HUES6 (cell line): ENCODE data around the gene TMEM151B.

Source experiments
- H3K27ac ChIP-seq: 2 replicates; pipeline ENCODE4 v1.7.0; 2013; ENCODE audit warnings: low read depth, mild to moderate bottlenecking, low read length, inconsistent platforms
- H3K27me3 ChIP-seq: 2 replicates; pipeline ENCODE4 v1.6.1; 2013; ENCODE audit warnings: low read length; ENCODE audit not compliant: control insufficient read depth, insufficient read depth
- H3K36me3 ChIP-seq: 2 replicates; pipeline ENCODE4 v1.6.1; 2013; ENCODE audit warnings: low read length; ENCODE audit not compliant: control insufficient read depth, insufficient read depth
- H3K4me1 ChIP-seq: 2 replicates; pipeline ENCODE4 v1.6.1; 2013; ENCODE audit warnings: low read length; ENCODE audit not compliant: control insufficient read depth, insufficient read depth
- H3K4me3 ChIP-seq: 2 replicates; pipeline ENCODE4 v1.5.1; 2013; ENCODE audit warnings: low read depth, low read length
- H3K9ac ChIP-seq: one replicate; pipeline ENCODE4 v1.6.1; 2013; ENCODE audit warnings: mild to moderate bottlenecking, low read length
- H3K9me3 ChIP-seq: 2 replicates; pipeline ENCODE4 v1.6.1; 2013; ENCODE audit warnings: low read depth, low read length; ENCODE audit not compliant: control insufficient read depth, insufficient read depth

The TMEM151B gene

DNA sequence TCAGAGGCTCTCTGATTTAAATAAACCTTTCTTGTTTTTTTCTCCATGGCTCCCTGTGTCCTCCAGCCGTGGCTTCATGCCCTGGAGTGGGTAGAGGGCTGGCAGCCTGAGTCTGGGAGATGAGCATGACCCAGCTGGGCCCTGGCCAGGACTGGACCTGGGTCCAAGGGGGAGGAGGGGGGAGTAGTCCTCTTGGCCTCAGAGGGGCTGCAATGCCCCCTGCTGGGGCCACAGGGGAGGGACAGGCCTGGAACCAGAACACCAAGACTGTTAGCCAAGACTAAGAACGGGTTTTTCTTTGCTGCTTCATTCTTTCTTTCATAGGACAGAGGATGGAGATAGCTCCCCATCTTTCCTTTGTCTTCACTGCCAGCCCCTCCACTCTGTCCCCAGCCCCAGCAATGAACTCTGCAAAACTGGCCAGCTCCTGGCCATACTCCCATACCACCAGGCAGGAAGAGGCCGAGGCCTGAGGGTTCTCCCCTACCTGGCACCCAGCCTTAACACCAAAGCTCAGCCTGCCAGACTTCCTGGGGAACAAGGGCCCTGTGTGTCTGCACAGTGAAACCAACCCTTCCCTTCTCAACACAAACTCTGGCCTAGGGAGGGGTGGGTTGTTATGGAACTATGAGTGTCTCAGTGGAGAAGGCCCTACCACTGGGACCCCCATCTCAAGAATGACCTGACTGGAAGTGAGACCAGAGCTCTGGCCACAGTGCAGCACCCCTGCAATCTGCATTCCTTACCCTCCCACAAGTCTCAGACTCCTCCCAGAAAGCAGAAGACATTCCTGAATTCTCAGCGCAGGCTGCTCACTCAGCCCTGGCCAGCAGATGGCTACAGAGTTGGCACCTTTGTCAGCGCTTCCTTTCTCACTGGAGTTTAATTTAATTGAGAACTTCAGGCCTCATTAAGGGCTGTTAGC, 35.9 kb upstream of the TMEM151B start:
- peak overlapping the region; percentile 40 for H3K9ac ChIP-seq
- H3K27ac ChIP-seq: no peak overlapping the region; the same call in 1 of the 2 replicates
- H3K4me1 ChIP-seq: peaks cover 32% of the 10 kb centered on the region
- no peaks in the 10 kb centered on the region; the same call in 1 of the 2 replicates for H3K27me3 ChIP-seq
- H3K9me3 ChIP-seq: no peaks in the 10 kb centered on the region
- peaks cover 52% of the 10 kb centered on the region for H3K36me3 ChIP-seq
- H3K4me3 ChIP-seq: 0 out of 2 replicates have a peak overlapping the region, but pooled peaks have one; percentile 8

DNA sequence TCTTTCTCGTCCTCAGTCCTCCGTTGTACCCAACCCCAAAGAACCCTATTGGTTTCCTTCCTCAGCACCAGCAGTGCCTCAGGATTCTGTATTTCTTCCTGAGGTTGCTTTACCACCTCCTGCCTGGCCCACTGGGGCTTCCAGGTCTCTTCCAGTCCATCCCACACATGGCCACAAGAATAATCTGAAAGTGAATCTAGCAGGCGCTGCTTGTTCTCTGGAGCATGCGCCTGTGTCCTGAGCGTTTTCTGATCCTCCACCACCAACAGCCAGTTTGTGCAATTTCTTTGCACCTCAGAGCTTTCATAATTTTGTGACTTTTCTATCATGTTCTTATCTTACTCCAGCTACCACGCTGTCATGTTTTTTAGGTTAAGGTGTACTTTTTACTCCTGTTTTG, 35.0 kb upstream of the TMEM151B start:
- Histone ChIP-seq H3K4me3 (no peak overlapping the region), H3K27me3 (no peaks in the 10 kb centered on the region; the same call in 1 of the 2 replicates), H3K9me3 (no peaks in the 10 kb centered on the region), H3K4me1 (peaks cover 32% of the 10 kb centered on the region), H3K9ac (no peak overlapping the region), H3K36me3 (peaks cover 43% of the 10 kb centered on the region), H3K27ac (no peak overlapping the region)

DNA sequence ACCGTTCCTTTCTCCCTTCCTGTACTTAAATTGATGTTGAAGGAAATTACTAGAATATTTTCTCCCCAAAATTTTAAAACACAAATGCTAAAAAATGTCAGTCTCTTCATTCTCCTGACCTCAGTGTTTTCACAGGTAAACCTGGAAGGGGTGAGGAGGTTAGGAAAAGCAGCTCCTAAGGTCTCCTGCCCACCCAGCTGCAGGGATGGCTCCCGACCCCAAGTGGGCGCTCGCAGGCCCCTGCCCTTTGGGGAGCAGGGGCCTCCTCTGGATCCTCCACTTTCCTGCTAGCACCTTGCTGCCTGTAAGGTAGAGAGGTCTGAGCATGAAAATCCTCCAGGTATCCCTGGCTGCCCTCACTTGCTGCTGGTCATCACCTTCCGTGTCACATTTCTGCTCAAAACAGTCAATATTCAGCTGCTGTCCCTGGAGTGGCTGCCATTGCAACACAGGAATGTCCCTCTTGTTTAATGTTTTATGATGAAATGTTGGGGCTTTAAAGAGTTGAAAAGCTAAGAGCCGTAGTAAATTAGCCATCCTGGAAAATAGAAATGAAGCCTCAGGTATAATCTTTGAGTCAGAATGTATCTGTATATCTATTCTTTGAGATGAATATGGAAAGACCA, 34.2 kb upstream of the TMEM151B start:
- no peak overlapping the region for H3K27ac ChIP-seq
- no peak overlapping the region for H3K4me3 ChIP-seq
- H3K9me3 ChIP-seq: no peaks in the 10 kb centered on the region
- H3K9ac ChIP-seq: no peak overlapping the region
- no peaks in the 10 kb centered on the region; the same call in 1 of the 2 replicates for H3K27me3 ChIP-seq
- H3K36me3 ChIP-seq: peaks cover 36% of the 10 kb centered on the region
- peaks cover 32% of the 10 kb centered on the region for H3K4me1 ChIP-seq

DNA sequence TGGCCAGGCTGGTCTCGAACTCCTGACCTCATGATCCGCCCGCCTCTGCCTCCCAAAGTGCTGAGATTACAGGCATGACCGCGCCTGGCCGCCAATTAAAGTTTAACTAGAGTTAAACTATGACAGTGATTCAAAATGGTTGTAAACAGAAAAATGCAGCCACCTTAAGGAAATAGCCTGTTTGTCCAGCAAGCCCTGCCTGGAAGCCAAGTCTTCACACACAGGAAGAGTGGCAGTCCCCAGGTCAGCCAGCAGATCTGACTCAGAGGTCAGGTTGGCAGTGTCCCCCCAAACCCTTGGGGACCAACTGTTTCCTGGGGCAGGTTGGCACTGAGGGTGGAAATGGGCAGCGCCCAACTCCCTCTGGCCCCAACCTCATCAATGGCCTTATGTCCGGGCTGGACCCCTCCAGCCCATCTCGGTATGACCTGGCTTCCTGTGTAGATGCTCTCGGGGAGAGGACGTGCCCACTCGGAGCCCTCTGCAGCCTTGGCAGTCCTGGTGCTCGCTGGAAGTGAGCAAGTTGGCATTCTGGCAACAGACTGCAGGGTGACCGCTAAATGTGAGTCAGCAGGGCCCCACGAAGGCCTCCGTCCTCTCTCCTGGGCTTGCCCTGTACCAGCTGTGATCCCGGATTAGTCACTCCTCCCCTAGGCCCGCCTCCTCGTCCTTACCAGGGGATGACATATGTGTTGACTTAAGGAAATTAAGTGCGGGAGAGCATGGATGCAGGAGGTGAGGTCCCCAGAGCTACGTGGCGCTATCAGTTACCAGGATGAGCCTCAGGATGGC, 33.0 kb upstream of the TMEM151B start:
- Histone ChIP-seq H3K4me3 (peak overlapping the region; percentile 69), H3K4me1 (peaks cover 32% of the 10 kb centered on the region)

DNA sequence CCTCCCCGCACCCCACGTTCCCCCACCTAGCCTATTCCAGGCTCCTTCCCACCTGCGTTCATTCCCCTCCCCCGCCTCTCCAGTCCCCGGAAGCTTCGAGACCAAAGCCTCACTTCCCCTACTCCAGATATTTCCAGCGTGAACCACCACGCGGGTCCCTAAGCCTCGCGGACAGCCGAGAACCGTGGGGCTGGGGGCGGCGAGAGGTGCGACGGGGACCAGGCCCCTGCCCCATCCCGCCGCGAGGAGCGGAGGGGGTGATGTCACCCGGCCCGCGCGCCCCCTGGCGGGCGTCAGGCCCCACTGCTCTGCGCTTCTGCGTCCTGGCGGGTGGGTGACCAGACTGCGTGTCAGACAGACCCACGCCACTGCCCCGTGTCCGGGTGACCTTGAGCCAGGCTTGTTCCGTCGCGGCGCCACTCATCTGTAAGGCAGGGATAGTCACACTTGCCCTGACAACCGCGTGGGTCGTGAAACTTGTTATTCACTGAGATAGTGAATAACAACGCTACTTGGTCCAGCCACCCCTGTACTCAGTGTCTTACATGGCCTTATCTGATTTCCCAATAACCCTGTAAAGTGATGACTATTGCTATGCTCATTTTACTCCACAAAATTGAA, 32.3 kb upstream of the TMEM151B start:
- Histone ChIP-seq H3K4me3 (peak overlapping the region; percentile 69), H3K9me3 (no peaks in the 10 kb centered on the region), H3K9ac (peak overlapping the region; percentile 56), H3K4me1 (peaks cover 32% of the 10 kb centered on the region), H3K27ac (no peak overlapping the region), H3K27me3 (no peaks in the 10 kb centered on the region; the same call in 1 of the 2 replicates), H3K36me3 (peaks cover 18% of the 10 kb centered on the region)

More for the DNA sequence above, 33.0 kb upstream of the TMEM151B start:
- Histone ChIP-seq H3K36me3 (peaks cover 25% of the 10 kb centered on the region), H3K9me3 (no peaks in the 10 kb centered on the region), H3K9ac (peak overlapping the region; percentile 56), H3K27me3 (no peaks in the 10 kb centered on the region; the same call in 1 of the 2 replicates), H3K27ac (no peak overlapping the region)

DNA sequence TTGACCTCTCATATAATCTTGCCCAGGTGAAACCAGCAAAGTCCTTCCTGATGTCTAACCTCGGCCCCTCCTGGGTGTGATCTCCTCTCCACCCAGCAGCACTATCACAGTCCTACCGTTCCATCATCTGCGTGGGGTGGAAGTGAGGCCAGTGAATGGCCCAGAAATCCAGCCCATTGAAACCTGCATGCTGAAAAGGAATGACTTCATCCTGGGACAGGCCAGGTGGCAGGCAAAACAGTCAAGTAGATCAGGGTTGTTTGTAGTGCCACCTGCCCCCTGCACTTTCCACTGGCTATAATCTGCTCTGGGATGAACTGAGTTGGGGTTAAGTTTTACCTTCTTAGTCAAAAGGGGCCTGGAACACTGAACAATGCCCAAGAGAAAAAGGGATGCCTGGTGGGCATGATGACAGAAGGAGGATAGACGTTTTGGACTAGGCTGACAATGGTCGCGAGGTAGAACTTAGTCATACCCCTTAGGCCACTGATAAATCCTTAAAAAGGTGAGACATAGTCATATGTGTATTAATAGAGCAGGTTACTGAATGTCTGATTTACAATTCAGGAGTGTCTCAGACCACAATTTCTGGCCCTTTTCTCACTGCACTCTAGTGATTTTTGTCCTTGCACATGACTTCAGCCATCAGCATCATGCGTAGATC, 31.4 kb upstream of the TMEM151B start:
- H3K4me3 ChIP-seq: no peak overlapping the region
- peaks cover 28% of the 10 kb centered on the region for H3K4me1 ChIP-seq
- H3K9me3 ChIP-seq: no peaks in the 10 kb centered on the region
- H3K36me3 ChIP-seq: peaks cover 9% of the 10 kb centered on the region
- no peaks in the 10 kb centered on the region; the same call in 1 of the 2 replicates for H3K27me3 ChIP-seq
- no peak overlapping the region for H3K9ac ChIP-seq
- H3K27ac ChIP-seq: no peak overlapping the region

DNA sequence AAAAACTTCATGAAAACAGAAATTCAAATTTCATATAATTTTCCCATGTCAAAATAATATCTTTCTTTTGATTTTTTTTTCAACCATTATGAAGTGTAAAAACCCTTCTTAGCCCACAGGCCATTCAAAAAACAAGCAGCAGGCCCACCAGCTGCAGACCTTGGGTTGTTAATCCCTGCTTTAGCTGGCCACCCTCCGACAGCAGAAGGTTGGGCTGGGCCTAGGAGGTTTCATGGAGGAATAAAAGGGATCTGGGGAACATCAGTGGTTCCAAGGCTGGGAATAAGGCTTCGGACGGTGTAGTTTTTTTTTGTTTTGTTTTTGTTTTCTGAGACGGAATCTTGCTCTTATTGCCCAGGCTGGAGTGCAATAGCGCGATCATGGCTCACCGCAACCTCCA, 26.9 kb upstream of the TMEM151B start:
- Histone ChIP-seq H3K36me3 (peaks cover 13% of the 10 kb centered on the region), H3K9me3 (no peaks in the 10 kb centered on the region), H3K27ac (no peak overlapping the region)

DNA sequence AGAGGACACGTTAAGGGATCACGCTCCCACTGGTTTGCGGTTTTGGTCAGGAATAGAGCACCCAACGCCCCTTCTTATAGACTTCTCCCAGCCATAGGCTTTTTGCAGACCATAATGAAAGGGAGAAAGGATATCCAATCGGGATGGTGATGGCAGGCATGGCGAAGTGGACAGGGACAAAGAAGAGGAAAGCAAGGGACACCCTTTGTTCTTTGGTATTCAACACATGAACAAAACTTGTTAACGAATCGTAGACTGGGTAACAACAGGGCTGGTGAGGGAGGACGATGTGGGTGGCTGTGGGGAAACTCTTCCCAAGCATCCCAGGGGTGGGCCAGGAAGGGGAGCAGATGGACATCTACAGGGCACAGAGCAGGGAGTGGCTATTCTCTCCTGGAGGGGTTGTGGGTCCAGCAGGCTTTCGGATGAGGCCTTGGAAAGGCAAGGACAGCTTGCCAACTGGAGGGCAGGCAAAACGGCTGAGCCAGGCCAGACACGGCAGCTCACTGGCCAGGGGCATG, 24.8 kb upstream of the TMEM151B start:
- Histone ChIP-seq H3K27ac (no peak overlapping the region), H3K4me1 (peaks cover 11% of the 10 kb centered on the region), H3K27me3 (no peaks in the 10 kb centered on the region), H3K9me3 (no peaks in the 10 kb centered on the region), H3K9ac (peak overlapping the region; percentile 67), H3K36me3 (peaks cover 34% of the 10 kb centered on the region), H3K4me3 (peak overlapping the region; percentile 94)

More for the DNA sequence above, 26.9 kb upstream of the TMEM151B start:
- no peak overlapping the region for H3K9ac ChIP-seq
- H3K27me3 ChIP-seq: no peaks in the 10 kb centered on the region; the same call in 1 of the 2 replicates
- H3K4me1 ChIP-seq: peaks cover 12% of the 10 kb centered on the region
- no peak overlapping the region for H3K4me3 ChIP-seq

DNA sequence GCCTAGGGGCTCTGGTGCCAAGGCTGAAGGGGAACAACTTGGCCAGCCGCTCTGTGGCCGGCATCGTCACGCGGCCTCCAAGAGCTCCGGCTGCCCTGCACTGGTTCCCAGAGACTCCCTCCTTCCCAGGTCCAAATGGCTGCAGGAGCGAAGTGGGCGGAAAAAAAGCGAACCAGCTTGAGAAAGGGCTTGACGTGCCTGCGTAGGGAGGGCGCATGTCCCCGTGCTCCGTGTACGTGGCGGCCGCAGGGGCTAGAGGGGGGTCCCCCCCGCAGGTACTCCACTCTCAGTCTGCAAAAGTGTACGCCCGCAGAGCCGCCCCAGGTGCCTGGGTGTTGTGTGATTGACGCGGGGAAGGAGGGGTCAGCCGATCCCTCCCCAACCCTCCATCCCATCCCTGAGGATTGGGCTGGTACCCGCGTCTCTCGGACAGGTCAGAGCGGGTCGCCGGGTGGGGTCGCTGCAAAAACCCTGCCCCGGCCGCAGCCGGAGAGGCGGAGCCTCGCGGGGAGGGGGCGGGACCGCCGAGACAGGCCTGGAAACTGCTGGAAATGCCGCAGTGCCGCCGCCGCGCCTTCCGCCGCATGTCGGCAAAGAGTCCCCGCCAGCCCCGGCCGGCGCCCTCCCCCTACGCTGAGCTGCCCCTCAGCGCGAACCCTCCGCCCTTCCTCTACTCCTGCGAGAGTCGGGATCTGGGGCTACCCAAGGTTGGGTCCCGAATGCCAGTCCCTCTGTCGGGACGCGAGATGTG, 24.2 kb upstream of the TMEM151B start:
- H3K27ac ChIP-seq: peak overlapping the region; percentile 56
- H3K4me3 ChIP-seq: peak overlapping the region; percentile 94
- H3K9me3 ChIP-seq: no peaks in the 10 kb centered on the region
- peaks cover 40% of the 10 kb centered on the region for H3K36me3 ChIP-seq
- peaks cover 11% of the 10 kb centered on the region for H3K4me1 ChIP-seq
- H3K9ac ChIP-seq: peak overlapping the region; percentile 97
- H3K27me3 ChIP-seq: no peaks in the 10 kb centered on the region
